SK-N-SH treated with all-trans-retinoic acid at 6 μM for 48 hours (cell line): ENCODE measurements around the gene ANKDD1B.
A peak's percentile ranks its signal among the peaks of the same experiment; 100 is the strongest.

Experiments
- ATAC-seq: fragments of 200-7000 bp; cut with Tn5 transposase; 3 replicates; pipeline ENCODE4 v1.9.1; 2020; ENCODE audit warnings: mild to moderate bottlenecking, moderate library complexity
- BACH2 ChIP-seq: fragments of 250-450 bp; sonication (Bioruptor Pico); IDR thresholded peaks from 2 replicates; pipeline ENCODE4 v1.9.0; 2021; ENCODE audit warnings: mild to moderate bottlenecking, borderline replicate concordance
- CREB5 ChIP-seq: fragments of 250-450 bp; sonication (Bioruptor Pico); IDR thresholded peaks from 2 replicates; pipeline ENCODE4 v1.5.1; 2020; ENCODE audit warnings: low read depth, mild to moderate bottlenecking, moderate library complexity
- ESRRG ChIP-seq: fragments of 250-450 bp; sonication (Bioruptor Pico); IDR thresholded peaks from 2 replicates; pipeline ENCODE4 v1.6.1; 2021; ENCODE audit warnings: mild to moderate bottlenecking
- ISL1 ChIP-seq: fragments of 250-450 bp; sonication (Bioruptor Pico); IDR thresholded peaks from 2 replicates; pipeline ENCODE4 v2.1.2; 2022; ENCODE audit warnings: mild to moderate bottlenecking, moderate library complexity
- RARB ChIP-seq: fragments of 250-450 bp; sonication (Bioruptor Pico); IDR thresholded peaks from 2 replicates; pipeline ENCODE4 v1.8.0; 2021; ENCODE audit warnings: mild to moderate bottlenecking, moderate library complexity
- SNAI2 ChIP-seq: fragments of 250-450 bp; sonication (Bioruptor Pico); IDR thresholded peaks from 2 replicates; pipeline ENCODE4 v1.5.0; 2020; ENCODE audit warnings: mild to moderate bottlenecking, moderate library complexity
- TCF4 ChIP-seq: fragments of 250-450 bp; sonication (Bioruptor Pico); IDR thresholded peaks from 2 replicates; pipeline ENCODE4 v1.8.0; 2021; ENCODE audit warnings: mild to moderate bottlenecking, moderate library complexity, borderline replicate concordance
- TOX ChIP-seq: fragments of 250-450 bp; sonication (Bioruptor Pico); IDR thresholded peaks from 2 replicates; pipeline ENCODE4 v1.8.0; 2021; ENCODE audit warnings: mild to moderate bottlenecking, moderate library complexity, borderline replicate concordance
- ZC3H10 ChIP-seq: fragments of 250-450 bp; sonication (Bioruptor Pico); IDR thresholded peaks from 2 replicates; pipeline ENCODE4 v1.5.1; 2021; ENCODE audit warnings: mild to moderate bottlenecking, moderate library complexity
- ZFP3 ChIP-seq: fragments of 250-450 bp; sonication (Bioruptor Pico); IDR thresholded peaks from 2 replicates; pipeline ENCODE4 v1.5.0; 2020; ENCODE audit warnings: mild to moderate bottlenecking, moderate library complexity
- ZFP30 ChIP-seq: fragments of 450-650 bp; formaldehyde crosslinking; IDR thresholded peaks from 2 replicates; pipeline ENCODE4 v1.5.0; 2022; ENCODE audit warnings: mild to moderate bottlenecking, moderate library complexity
- ZNF565 ChIP-seq: fragments of 450-650 bp; formaldehyde crosslinking; conservative IDR thresholded peaks from 2 replicates; pipeline ENCODE4 v1.5.0; 2020; ENCODE audit warnings: low read depth, mild to moderate bottlenecking, moderate library complexity
- ZNF8 ChIP-seq: fragments of 450-650 bp; formaldehyde crosslinking; IDR thresholded peaks from 2 replicates; pipeline ENCODE4 v1.5.0; 2020; ENCODE audit warnings: mild to moderate bottlenecking, moderate library complexity
- TF ChIP-seq, protein P1 (sequence below): fragments of 250-450 bp; sonication (Bioruptor Pico); IDR thresholded peaks from 2 replicates; pipeline ENCODE4 v1.5.0; 2020; ENCODE audit warnings: mild to moderate bottlenecking, moderate library complexity
- TF ChIP-seq, protein P2 (sequence below): fragments of 250-450 bp; sonication (Bioruptor Pico); IDR thresholded peaks from 2 replicates; pipeline ENCODE4 v1.8.0; 2021; ENCODE audit warnings: low read depth, mild to moderate bottlenecking, moderate library complexity, borderline replicate concordance
- TF ChIP-seq, protein P3 (sequence below): fragments of 250-450 bp; sonication (Bioruptor Pico); IDR thresholded peaks from 2 replicates; pipeline ENCODE4 v1.5.1; 2021; ENCODE audit warnings: mild to moderate bottlenecking, moderate library complexity

Gene ANKDD1B

GRCh38 chr5:75611311-75612225 is at the start of gene ANKDD1B:
TSS of gene ANKDD1B (plus strand) at chr5:75611453. CDS start at chr5:75611635, 182 bp downstream.
- ATAC-seq, result no peak
- TF ChIP-seq ISL1 (CRISPR knock-in tag) (no peak), BACH2 (CRISPR knock-in tag) (no peak), TCF4 (CRISPR knock-in tag) (no peak), ZNF8 (CRISPR knock-in tag) (no peak), ESRRG (no peak)
- TF ChIP-seq, protein P1, sequence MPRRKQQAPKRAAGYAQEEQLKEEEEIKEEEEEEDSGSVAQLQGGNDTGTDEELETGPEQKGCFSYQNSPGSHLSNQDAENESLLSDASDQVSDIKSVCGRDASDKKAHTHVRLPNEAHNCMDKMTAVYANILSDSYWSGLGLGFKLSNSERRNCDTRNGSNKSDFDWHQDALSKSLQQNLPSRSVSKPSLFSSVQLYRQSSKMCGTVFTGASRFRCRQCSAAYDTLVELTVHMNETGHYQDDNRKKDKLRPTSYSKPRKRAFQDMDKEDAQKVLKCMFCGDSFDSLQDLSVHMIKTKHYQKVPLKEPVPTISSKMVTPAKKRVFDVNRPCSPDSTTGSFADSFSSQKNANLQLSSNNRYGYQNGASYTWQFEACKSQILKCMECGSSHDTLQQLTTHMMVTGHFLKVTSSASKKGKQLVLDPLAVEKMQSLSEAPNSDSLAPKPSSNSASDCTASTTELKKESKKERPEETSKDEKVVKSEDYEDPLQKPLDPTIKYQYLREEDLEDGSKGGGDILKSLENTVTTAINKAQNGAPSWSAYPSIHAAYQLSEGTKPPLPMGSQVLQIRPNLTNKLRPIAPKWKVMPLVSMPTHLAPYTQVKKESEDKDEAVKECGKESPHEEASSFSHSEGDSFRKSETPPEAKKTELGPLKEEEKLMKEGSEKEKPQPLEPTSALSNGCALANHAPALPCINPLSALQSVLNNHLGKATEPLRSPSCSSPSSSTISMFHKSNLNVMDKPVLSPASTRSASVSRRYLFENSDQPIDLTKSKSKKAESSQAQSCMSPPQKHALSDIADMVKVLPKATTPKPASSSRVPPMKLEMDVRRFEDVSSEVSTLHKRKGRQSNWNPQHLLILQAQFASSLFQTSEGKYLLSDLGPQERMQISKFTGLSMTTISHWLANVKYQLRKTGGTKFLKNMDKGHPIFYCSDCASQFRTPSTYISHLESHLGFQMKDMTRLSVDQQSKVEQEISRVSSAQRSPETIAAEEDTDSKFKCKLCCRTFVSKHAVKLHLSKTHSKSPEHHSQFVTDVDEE (CRISPR knock-in tag), result no peak

GRCh38 chr5:75565991-75566709 is 45.1 kb upstream of the ANKDD1B start:
- ATAC-seq, result peak; percentile 25

GRCh38 chr5:75566710-75567309 is 44.4 kb upstream of the ANKDD1B start:
- ATAC-seq, result peak; percentile 96

More at GRCh38 chr5:75566710-75567309, 44.4 kb upstream of the ANKDD1B start:
- TF ChIP-seq, protein P2, sequence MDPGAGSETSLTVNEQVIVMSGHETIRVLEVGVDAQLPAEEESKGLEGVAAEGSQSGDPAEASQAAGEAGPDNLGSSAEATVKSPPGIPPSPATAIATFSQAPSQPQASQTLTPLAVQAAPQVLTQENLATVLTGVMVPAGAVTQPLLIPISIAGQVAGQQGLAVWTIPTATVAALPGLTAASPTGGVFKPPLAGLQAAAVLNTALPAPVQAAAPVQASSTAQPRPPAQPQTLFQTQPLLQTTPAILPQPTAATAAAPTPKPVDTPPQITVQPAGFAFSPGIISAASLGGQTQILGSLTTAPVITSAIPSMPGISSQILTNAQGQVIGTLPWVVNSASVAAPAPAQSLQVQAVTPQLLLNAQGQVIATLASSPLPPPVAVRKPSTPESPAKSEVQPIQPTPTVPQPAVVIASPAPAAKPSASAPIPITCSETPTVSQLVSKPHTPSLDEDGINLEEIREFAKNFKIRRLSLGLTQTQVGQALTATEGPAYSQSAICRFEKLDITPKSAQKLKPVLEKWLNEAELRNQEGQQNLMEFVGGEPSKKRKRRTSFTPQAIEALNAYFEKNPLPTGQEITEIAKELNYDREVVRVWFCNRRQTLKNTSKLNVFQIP, result no peak
- TF ChIP-seq SNAI2 (CRISPR knock-in tag) (no peak), ZC3H10 (peak; percentile 46; the same call in 1 of the 2 replicates), TCF4 (CRISPR knock-in tag) (no peak), ZFP3 (peak; percentile 89), ISL1 (CRISPR knock-in tag) (peak; percentile 87), ESRRG (no peak), ZNF565 (CRISPR knock-in tag) (no peak), RARB (CRISPR knock-in tag) (no peak), ZFP30 (CRISPR knock-in tag) (no peak), TOX (CRISPR knock-in tag) (peak; percentile 83; the same call in 1 of the 2 replicates), CREB5 (CRISPR knock-in tag) (peak; percentile 66; the same call in 1 of the 2 replicates)
- TF ChIP-seq, protein P1 (CRISPR knock-in tag), result no peak
- TF ChIP-seq, protein P3, sequence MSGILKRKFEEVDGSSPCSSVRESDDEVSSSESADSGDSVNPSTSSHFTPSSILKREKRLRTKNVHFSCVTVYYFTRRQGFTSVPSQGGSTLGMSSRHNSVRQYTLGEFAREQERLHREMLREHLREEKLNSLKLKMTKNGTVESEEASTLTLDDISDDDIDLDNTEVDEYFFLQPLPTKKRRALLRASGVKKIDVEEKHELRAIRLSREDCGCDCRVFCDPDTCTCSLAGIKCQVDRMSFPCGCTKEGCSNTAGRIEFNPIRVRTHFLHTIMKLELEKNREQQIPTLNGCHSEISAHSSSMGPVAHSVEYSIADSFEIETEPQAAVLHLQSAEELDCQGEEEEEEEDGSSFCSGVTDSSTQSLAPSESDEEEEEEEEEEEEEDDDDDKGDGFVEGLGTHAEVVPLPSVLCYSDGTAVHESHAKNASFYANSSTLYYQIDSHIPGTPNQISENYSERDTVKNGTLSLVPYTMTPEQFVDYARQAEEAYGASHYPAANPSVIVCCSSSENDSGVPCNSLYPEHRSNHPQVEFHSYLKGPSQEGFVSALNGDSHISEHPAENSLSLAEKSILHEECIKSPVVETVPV (CRISPR knock-in tag), result no peak
